NCI-H345 treated with DMSO at 0.1 percent for 48 hours (cell line): ENCODE data around the gene FOLR1.
A peak's percentile ranks its signal among the peaks of the same experiment; 100 is the strongest.

Source experiments
- DNase-seq: peaks from one replicate; lab custom pipeline; 2025; ENCODE audit not compliant: unreplicated experiment; lab: John Stamatoyannopoulos, UW

Gene FOLR1

GRCh38 chr11:72222907-72223614, 31.1 kb downstream of the FOLR1 start:
- peak; percentile 83 for DNase-seq

- no peak for DNase-seq
These were observed 31.9 kb downstream of the FOLR1 start for GRCh38 chr11:72223615-72224563.

GRCh38 chr11:72224564-72225410, 32.8 kb downstream of the FOLR1 start, which contains the start of gene INPPL1:
INPPL1 (plus strand) TSS chr11:72224767; CDS start chr11:72224985, 218 bp downstream.
- DNase-seq = no peak

- DNase-seq = no peak
These were observed 33.5 kb downstream of the FOLR1 start for GRCh38 chr11:72225411-72225951.

GRCh38 chr11:72226701-72227100, 34.8 kb downstream of the FOLR1 start:
- DNase-seq = no peak

- peak; percentile 98 for DNase-seq
These were observed 35.6 kb downstream of the FOLR1 start for GRCh38 chr11:72227316-72228228.

GRCh38 chr11:72228229-72228843, 36.4 kb downstream of the FOLR1 start:
- no peak for DNase-seq

DNA sequence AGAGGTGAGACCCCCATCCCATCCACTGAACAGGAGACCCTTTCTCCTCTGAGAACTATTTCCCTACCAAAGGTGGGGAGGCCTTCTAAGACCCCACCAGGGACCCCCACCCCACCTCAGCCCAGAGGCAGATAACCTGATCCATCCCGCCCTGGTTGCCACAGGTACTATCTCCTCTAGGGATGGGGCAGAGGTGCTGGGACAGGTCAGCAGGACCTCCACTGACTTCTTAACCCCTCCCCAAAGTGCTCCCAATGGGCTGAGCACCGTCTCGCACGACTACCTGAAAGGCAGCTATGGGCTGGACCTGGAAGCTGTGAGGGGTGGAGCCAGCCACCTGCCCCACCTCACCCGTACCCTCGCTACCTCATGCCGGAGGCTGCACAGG, 36.9 kb downstream of the FOLR1 start:
- no peak for DNase-seq

- no peak for DNase-seq
These were observed 37.5 kb downstream of the FOLR1 start for GRCh38 chr11:72229336-72229924.

GRCh38 chr11:72229925-72230763, 38.2 kb downstream of the FOLR1 start:
- no peak for DNase-seq

DNA sequence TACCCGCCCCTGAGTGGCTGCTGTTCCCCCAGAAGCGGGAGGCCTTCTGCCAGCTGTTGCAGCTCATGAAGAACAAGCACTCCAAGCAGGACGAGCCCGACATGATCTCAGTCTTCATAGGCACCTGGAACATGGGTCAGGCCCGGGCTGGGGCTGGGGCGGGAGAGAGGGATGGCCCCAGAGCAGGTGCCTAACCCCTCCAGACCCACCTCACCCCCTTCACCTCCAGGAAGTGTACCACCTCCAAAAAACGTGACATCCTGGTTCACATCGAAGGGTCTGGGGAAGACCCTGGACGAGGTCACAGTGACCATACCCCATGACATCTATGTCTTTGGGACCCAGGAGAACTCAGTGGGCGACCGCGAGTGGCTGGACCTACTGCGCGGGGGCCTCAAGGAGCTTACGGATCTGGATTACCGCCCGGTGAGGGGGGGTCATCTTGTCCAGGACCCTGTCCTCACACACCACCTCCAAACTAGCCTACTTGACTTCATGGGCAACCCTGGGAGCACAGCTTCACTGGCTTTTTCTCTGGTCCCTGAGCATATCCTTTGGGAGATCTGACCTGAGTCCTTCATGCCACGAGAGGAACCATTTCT, 38.9 kb downstream of the FOLR1 start:
- DNase-seq = no peak

GRCh38 chr11:72231396-72232259, 39.7 kb downstream of the FOLR1 start:
- DNase-seq = no peak

GRCh38 chr11:72232260-72233055, 40.5 kb downstream of the FOLR1 start:
- DNase-seq = no peak

DNA sequence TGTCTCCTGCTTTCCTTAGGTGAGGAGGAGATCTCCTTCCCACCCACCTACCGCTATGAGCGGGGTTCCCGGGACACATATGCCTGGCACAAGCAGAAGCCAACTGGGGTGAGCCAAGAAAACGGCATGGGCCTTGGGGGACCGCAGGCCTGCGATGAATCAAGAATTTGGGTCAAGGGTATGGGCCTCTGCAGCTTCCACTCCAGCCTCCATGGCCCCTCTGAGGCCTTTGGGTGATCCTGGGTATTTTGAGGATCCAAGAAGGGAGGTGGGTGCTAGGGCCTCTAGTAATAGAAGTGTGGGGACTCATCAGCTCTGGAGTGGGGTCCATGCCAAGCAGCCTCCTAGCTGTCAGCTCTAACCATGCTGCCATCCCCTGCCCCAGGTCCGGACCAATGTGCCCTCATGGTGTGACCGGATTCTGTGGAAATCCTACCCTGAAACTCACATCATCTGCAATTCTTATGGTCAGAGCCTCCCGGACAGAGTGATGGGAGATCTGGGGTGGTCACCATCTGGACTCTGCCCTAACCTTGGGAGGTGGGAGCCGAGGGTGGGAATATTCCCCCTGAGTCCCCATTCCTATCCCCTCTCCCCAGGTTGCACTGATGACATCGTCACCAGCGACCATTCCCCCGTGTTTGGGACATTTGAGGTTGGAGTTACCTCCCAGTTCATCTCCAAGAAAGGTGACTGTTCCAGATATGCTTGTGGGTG, 41.3 kb downstream of the FOLR1 start:
- DNase-seq = no peak

GRCh38 chr11:72233773-72234513, 42.0 kb downstream of the FOLR1 start:
- no peak for DNase-seq
